Testis (tissue), 3 donors: ENCODE measurements around the gene CCBE1. TPM values are rescaled to one million over a fixed set of nuclear protein-coding genes. Genes with fewer than 3 reads are reported as not detected.

ENCODE experiments used
- DNase-seq: peaks from one replicate; pipeline ENCODE4 v3.0.0-alpha.2; 2019
- H3K27ac ChIP-seq, 2 donors: fragments of 200-600 bp; sonication (generic); one replicate each; pipeline ENCODE4 v1.5.1; 2019
- H3K27me3 ChIP-seq: fragments of 200-600 bp; sonication (generic); one replicate; pipeline ENCODE4 v1.5.1; 2019
- H3K36me3 ChIP-seq: fragments of 200-600 bp; sonication (generic); one replicate; pipeline ENCODE4 v1.5.1; 2017; ENCODE audit warnings: low read depth; ENCODE audit errors: missing control alignments
- H3K4me1 ChIP-seq: fragments of 200-600 bp; sonication (generic); one replicate; pipeline ENCODE4 v1.5.1; 2019
- H3K4me3 ChIP-seq, 2 donors: fragments of 200-600 bp; sonication (generic); one replicate each; pipeline ENCODE4 v1.5.1; 2017 to 2019
- H3K9me3 ChIP-seq: fragments of 200-600 bp; sonication (generic); one replicate; pipeline ENCODE4 v1.5.1; 2017
- CTCF ChIP-seq, 3 experiments: fragments of 450-650 bp in 2 of 3; fragments of 200-600 bp in 1 of 3; sonication (generic) in 1 of 3; IDR thresholded peaks; one replicate each; pipeline ENCODE4 v1.5.1; 2016 to 2019; ENCODE audit warnings: antibody characterized with exemption in 3 of 3, mild to moderate bottlenecking in 2 of 3, moderate library complexity in 1 of 3
- POLR2A ChIP-seq: fragments of 450-650 bp; IDR thresholded peaks from one replicate; pipeline ENCODE4 v1.6.1; 2017; ENCODE audit warnings: antibody characterized with exemption, mild to moderate bottlenecking, moderate library complexity
- WGBS, 2 donors: methylation state at CpG; one replicate each; pipeline ENCODE4 v1.1.5; 2018; 5-methylcytosine and 5-hydroxymethylcytosine counted together
- intact Hi-C: fragments of 100-400 bp; cut with DNase I; formaldehyde crosslinking; loops from one replicate; pipeline ENCODE4 v1.15.1; 2023; ENCODE audit warnings: low total_unique reads
- polyA plus RNA-seq: library from polyadenylated mRNA; stranded (reverse); fragments of 350-450 nt; fragmentation: Illumina TruSeq; extraction: RNeasy Lipid Tissue Mini Kit (QIAGEN cat#74804); gene quantifications from one replicate; pipeline ENCODE4 v1.2.3, GENCODE V29; 2014; ENCODE audit warnings: low read depth, low replicate concordance; ENCODE audit not compliant: insufficient read depth
- total RNA-seq, 2 donors: library from RNA; depleted of rRNA; stranded (reverse); fragments of >200 nt; gene quantifications; one replicate each; pipeline ENCODE4 v1.2.3, GENCODE V29; 2016

The CCBE1 gene
- total and polyA plus RNA-seq, 3 donors from 2014 or later: 1.8 to 2.6 (median 1.9) TPM

GRCh38 chr18:59458575-59458974 is 238.6 kb downstream of the CCBE1 start:
- no peak for DNase-seq
- peaks cover 6% of the 10 kb centered on the region for H3K4me1 ChIP-seq
- no peak overlapping the region for H3K27ac ChIP-seq
- WGBS, 2 donors: 62 to 65% methylated on average over 8 of the region's 8 CpGs
- no peaks in the 10 kb centered on the region for H3K27me3 ChIP-seq
- H3K36me3 ChIP-seq: no peaks in the 10 kb centered on the region
- intact Hi-C loops: no loop called here
- no peak overlapping the region for H3K4me3 ChIP-seq
- TF ChIP-seq POLR2A (no peak), CTCF (IDR thresholded peaks at IDR 0.05) (no peak)
- no peaks in the 10 kb centered on the region for H3K9me3 ChIP-seq

DNA sequence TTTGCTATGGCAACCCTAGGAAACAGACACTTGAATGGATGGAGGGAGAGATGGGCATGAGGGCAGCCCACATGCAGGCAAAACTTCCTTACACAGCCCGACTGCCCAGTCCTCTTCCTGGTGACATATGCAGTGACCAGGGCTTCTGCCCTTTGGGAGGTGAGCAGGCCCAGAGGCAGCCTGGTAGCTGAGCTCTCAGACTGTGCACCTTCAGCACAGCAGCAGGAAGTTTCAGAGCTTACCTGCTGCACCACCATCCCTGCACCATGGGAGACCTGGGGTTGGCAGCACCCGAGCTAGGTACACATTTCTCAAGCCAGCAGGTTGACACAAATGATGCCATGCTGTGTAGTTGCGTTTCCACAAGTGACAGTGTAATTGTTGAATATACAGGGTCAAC is 240.6 kb downstream of the CCBE1 start:
- intact Hi-C loops: no loop called here
- TF ChIP-seq POLR2A (no peak), CTCF (IDR thresholded peaks at IDR 0.05) (no peak)
- H3K9me3 ChIP-seq: no peaks in the 10 kb centered on the region

DNA sequence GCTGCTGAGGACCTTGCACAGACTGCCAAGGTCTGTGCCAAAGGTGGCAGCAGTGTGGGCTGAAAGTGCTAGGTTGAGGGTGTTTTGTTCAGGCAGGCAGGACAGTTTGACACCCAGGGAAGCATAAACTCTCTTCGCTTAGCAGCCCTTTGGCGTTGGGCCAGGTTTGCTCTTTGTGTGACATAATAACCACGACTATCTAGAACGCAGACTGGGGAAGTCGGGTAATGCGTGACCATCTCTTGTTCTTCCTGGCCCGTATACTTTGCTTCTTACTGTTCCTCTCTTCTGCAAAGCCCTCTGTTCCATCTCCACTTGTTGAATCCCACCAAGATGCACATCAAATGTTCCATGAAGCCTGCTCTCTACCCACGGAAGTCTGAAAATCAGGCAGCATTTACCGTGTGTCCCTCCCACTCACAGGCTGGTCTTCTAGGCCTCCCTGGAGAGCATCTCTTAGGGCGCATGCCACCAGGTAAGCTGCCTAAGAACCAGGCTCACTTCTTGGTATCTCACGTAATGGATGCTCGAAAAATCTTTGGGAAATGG is 241.4 kb downstream of the CCBE1 start:
- H3K36me3 ChIP-seq: no peaks in the 10 kb centered on the region
- no peak for DNase-seq
- TF ChIP-seq CTCF (IDR thresholded peaks at IDR 0.05): no peak
- no peak for TF ChIP-seq POLR2A
- intact Hi-C loops: no loop called here
- 84 to 85% methylated on average over 12 of the region's 12 CpGs for WGBS, 2 donors
- no peaks in the 10 kb centered on the region for H3K27me3 ChIP-seq
- no peak overlapping the region for H3K27ac ChIP-seq
- no peak overlapping the region for H3K4me3 ChIP-seq
- H3K9me3 ChIP-seq: no peaks in the 10 kb centered on the region
- peaks cover 6% of the 10 kb centered on the region for H3K4me1 ChIP-seq

More for the DNA sequence above, 240.6 kb downstream of the CCBE1 start:
- H3K27me3 ChIP-seq: no peaks in the 10 kb centered on the region
- no peak overlapping the region for H3K27ac ChIP-seq
- H3K4me3 ChIP-seq: no peak overlapping the region
- peaks cover 6% of the 10 kb centered on the region for H3K4me1 ChIP-seq
- H3K36me3 ChIP-seq: no peaks in the 10 kb centered on the region
- 66 to 84% methylated on average over 2 to 3 of the region's 3 CpGs for WGBS, 2 donors
- no peak for DNase-seq

DNA sequence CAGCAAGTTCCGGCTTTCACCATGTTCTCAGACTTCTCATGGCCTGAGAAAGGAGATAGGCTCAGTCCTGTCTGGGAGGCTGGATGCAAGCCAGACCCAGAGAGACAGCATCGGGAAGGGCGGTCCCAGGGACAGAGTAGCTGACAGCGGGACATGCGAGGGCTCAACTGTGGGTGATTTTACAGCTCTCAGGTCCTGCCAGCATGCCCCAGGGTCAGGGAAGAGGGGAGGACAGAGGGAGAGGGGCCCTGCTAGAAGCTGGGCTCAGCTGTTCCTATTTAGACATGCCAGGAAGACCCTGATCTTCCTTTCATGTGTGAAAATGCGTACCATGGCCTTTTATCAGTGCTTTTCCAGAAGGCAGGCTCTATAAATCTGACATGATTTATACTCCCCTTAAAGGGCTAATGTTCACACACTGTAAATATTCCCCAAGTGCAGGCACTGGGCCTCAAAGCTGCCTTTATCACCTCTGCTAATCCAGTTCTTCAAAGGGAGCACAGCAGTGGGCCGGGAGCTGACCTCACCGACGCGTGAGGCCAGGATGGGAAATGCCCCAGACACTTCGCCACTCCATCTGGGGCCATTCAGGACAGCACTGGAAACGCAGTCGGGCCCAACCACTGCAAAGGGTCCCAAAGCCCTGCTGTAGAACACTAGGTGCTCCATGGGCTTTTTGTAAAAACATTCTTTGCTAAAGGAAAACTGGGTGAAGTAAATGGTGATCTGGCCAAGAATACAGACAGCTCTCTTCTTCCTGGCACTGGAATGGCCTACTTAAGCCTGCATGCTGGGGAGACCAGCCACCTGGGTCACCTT is 242.1 kb downstream of the CCBE1 start:
- Histone ChIP-seq H3K27me3 (no peaks in the 10 kb centered on the region), H3K36me3 (no peaks in the 10 kb centered on the region), H3K27ac (no peak overlapping the region), H3K4me1 (peaks cover 6% of the 10 kb centered on the region), H3K9me3 (no peaks in the 10 kb centered on the region), H3K4me3 (no peak overlapping the region)
- 61 to 77% methylated on average over 9 to 13 of the region's 13 CpGs for WGBS, 2 donors
- intact Hi-C loops: no loop called here
- peak; percentile 45 for DNase-seq
- TF ChIP-seq CTCF (IDR thresholded peaks at IDR 0.05): no peak
- TF ChIP-seq POLR2A: no peak
